Measurements from ENCODE around the gene RASA2.

Gene RASA2

DNA sequence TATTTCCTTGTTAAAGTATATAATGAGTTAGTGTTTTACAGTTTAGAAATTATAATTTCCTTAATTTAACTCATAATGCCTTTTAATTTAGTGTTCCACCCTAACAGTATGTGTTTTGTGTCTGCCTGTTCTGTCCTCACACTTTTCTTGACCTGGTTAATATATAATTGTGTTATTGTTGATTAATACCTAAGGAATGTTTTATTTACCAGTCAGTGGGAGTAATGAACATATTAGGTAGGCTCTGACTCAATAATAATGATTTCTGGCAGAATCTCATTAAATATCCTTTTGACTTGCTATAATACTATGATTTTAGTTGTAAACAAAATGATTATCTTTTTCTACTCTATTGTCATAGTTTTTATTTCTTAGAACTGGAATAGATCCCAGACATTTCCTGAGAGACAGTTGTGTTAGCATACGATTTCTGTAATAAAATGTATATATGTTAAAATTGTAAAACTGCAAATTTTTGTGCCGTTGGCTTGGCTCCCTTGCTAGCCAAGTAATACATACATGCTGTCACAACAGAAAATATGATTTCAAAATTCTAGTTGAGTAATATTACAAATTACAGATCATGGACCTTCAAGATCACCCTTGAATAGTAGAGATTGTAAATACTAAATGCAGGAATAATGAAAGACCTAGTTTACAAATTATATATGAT lies 51.9 kb downstream of the RASA2 start:
- peak; percentile 36 for DNase-seq (ENCODE audit: low read depth)

DNA sequence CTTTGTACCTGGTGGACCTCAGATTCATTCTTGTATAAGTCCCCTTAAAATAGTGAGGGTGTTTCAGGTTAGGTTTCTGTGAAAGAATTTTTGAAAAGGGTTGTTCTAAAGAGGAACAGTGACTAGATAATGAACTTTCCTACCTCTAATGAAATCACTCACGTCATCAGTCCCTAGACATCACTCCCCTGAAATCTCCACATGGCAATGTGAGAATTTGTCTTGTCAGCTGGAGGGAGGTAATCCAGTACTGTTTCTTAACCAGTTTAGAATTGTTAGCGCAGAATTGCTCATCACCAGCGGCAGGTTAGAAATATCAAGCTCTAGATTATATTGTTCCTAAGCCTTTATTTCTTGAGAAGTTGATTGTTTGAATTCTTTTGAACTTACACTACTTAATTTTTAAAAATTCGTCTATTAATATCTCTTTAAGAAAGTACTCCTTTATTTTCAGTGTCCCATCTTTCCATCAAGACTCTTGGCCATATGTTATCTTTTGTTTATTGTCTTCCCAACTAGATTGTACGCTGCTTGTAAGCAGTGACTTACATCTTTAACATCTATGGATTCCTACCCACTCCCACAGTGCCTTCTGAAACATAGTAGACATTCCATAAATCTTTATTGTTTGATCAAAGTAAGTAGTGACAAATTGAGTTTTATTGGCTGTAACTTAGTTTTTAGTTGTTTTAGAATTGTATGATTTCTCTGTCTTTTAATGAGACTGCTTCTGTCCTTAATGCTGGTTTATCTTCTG lies 52.8 kb downstream of the RASA2 start:
- DNase-seq (ENCODE audit: low read depth), result no peak

DNA sequence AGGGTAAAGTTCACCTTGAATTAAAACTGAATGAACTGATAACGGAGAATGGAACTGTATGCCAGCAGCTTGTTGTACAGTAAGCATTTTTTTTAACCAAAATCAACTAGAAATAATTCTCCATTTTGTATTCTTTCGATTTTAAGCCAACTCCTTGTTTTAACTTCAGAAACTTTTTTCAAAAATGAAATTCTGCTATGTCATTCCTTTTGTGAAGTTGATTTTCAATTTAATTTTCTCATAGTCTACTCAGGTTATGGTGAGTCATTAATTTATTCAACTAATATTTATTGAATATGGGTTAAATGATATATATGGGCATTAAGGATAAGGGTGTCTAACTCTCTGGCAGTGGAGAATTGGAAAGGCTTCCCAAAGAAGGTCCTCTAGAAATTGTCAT lies 53.7 kb downstream of the RASA2 start:
- DNase-seq (ENCODE audit: low read depth), result no peak

DNA sequence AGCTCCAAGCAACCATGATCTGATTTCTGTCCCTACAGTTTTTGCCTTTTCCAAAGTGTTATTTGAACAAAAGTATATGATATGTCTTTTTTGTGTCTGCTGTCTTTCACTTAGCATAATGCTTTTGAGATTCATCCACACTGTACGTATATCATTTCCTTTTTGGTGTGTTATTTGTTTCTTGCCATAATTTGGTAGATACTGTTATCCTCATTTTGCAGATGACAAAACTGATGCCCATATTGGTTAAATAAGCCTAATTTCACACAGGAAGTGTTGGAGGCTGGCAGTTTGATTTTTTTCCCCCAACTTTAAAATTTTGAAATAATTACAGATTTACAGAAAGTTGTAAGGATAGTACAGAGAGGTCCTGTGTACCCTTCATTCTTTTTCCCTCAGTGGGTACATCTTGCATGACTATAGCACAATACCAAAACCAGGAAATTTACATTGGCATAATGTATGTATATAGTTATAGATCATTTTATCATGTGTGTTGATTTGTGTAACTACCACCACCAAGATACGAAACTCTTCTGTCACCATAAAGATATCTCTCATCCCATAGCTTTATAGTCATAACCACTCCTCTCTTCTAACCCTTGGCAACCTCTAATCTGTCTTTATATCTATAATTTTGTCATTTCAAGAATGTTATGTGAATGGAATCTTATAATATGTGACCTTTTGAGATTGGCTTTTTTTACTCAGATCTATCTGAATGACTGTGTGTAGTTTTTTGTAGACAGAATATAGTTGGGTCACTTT lies 55.6 kb downstream of the RASA2 start:
- no peak for DNase-seq (ENCODE audit: low read depth)

DNA sequence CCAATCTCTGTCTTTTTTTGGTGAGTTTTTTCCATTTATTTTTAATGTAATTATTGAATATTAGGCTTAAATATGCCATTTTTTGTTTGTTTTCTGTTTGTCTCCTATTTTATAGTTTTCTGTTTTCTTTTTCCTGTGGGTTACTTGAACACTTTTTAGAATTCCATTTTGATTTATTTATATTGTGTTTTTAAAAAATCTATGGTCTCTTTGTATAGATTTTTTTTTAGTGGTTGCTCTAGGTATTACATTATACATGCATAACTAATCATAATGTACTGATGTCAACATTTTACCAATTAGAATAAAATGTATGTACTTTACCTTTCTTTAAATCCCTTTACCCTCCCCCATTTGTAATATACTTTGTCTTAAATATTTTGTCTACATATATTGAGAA lies 56.2 kb downstream of the RASA2 start:
- no peak for DNase-seq (ENCODE audit: low read depth)

DNA sequence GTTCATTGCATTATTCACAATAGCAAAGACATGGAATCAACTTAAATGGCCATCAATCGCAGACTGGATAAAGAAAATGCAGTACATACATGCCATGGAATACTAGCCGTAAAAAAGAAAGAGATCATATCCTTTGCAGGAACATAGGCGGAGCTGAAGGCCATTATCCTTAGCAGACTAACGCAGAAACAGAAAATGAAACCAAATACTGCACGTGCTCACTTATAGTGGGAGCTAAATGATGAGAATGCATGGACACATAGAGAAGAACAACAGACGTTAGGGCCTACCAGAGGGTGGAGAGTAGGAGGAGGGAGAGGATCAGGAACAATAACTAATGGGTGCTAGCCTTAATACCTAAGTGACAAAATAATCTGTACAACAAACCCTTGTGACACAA lies 57.9 kb downstream of the RASA2 start:
- DNase-seq (ENCODE audit: low read depth), result no peak

DNA sequence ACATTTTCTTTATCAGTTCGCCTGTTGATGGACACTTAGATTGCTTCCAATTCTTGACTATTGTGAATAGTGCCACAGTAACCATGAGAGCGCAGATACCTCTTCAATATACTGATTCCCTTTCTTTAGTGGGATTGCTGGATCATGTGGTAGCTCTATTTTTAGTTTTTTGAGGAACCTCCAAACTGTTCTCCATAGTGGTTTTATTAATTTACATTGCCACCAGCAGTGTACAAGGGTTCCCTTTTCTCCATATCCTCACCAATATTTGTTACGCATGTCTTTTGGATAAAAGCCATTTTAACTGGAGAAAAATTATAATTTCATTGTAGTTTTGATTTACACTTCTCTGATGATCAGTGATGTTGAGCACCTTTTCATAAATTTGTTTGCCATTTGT lies 59.3 kb downstream of the RASA2 start:
- no peak for DNase-seq (ENCODE audit: low read depth)

DNA sequence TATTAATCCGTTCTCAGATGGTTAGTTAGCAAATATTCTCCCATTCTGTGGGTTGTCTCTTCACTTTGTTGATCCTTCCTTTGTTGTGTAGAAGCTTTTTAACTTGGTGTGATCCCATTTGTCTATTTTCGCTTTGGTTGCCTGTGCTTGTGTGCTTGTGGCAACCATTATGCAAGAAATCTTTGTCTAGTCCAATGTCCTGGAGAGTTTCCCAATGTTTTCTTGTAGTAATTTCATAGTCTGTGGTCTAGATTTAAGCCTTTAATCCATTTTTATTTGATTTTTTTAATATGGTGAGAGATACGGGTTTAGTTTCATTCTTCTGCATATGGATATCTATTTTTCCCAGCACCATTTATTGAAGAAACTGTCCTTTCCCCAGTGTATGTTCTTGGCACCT lies 59.8 kb downstream of the RASA2 start:
- DNase-seq (ENCODE audit: low read depth), result no peak

DNA sequence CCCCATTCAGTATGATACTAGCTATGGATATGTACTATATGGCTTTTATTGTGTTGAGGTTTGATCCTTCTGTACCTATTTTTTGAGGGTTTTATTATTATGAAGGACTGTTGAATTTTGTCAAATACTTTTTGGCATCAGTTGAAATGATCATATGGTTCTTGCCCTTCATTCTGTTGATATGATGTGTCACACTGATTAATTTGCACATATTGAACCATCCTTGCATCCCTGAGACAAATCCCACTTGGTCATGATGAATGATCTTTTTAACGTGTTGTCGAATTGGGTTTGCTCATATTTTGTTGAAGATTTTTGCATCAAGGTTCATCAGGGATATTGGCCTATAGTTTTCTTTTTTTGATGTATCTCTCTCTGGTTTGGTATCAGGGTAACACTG lies 61.0 kb downstream of the RASA2 start:
- no peak for DNase-seq (ENCODE audit: low read depth)

DNA sequence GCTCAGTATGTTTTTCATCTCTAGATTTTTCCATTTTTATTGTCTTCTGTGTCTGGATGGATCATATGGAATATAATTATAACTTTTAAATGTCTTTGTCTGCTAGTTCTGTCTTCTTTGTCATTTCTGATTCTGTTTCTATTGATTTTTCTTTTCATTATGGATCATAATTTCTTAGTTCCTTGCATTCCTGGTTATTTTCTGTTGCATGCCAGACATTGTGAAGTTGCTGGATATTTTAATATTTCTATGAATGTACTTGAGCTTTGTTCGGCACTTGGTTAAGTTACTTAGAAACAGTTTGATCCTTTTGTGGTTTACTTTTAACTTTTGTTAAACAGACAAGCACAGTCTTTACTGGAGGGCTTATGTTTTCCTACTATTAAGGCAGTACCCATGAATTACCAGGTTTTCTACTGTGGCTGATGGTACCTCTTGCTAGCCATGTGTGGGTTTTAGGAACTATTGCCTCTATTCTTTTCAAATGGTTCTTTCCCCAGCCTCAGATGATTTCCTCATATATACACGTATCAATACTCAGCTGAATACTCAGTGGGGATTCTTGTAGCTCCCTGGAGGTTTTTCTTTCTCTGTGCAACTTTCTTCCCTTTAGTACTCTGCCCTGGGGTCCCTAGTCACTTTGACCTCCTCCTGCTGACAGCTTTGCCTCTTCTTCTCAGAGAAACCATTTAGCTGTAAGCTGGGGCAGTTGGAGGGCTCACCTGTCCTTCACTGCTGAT lies 64.3 kb downstream of the RASA2 start:
- no peak for DNase-seq (ENCODE audit: low read depth)

DNA sequence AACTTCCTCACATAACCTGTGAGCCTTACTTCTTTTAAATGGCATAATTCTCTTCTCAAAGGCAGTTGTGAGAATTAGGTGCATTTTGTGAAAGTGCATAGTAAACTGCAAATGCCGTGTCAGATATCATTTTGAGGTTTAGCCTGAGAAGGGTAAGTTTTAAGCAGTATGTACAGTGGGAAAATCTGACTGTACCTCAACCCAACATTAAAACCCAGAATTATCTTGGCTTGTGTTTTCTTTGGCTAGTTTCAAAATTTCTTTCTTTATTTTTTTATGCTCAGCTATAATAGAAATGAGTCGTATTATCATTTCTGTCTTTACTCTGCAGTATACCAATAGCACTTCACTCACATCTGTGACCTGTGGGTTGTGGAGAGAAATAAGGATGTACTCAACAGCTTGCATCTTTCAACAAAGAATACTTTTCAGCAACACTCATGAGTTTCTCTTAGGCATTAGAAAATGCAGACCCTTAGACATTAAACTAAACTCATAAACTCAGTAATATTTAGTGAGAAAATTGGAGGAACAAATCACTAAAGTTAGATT lies 65.7 kb downstream of the RASA2 start:
- DNase-seq (ENCODE audit: low read depth), result no peak

DNA sequence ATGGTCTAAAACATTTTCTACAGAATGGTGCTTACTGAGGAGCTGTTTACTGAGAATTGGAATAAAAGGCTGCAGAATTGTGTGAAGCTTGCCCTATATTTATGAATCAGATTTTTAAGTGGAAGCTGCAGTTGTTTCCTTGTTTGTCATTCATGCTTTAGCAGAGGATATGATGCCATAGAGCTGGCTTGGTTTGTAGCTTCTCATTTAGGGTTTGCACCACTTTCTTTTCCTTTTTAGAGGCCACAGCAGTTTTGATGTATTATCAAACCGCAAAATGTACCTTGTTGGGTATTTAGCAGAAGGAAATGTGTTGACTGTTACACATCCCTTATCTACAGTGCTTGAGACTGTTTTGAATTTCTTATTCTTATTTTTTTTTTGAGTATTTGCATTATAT lies 66.2 kb downstream of the RASA2 start:
- no peak for DNase-seq (ENCODE audit: low read depth)

DNA sequence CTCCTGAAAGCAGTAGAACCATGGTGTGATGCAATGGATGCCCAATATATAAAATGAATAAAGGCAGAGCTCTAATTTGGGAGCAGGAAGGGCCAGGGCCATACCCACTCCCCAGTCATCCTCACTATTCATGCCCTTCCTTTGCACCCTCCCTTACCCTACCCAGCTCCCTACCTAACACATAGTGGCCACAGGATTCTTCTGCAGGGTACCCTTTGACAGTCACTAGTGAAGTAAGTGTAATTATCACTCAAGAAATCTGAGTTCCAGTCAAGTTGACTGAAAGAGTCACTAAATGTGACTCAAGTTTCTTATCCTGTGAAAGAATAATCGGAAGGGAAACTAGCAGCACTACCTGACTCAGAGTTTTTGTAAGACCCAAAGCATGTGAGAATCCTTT lies 69.2 kb downstream of the RASA2 start:
- DNase-seq (ENCODE audit: low read depth), result no peak

DNA sequence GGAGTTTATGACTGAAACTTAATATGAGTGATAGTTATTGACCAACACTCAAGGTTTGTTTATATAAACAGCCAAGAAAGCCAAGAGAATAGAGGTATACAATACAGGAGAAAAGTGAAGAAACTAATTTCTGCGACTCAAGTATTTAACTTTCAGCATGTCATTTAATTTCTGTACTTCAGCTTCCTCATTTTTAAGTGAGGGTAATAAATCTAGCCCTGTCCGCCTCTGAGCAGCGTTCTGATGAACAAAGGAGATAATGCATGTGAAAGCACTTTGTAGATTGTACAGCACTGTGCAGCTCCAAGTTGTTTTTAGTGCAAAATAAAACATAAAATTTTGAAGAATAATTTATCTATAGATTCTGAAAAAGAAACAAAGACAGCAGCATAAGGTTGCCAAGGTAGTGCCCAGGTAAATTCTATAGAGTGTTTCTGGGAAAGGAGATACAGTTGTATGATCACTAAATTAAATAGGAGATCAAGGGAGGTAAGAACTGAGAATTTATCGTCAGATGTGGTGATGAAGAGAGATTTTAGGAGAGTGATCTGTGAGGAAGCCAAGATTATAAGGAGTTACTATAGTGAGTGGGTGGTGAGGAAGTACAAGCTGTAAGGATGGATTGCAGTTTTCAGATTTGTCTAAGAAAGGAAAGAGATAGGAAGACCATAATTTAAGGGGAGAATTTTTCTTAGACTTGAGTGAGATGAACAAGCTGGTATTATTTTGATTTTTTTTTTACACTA lies 71.3 kb downstream of the RASA2 start:
- DNase-seq (ENCODE audit: low read depth), result no peak

DNA sequence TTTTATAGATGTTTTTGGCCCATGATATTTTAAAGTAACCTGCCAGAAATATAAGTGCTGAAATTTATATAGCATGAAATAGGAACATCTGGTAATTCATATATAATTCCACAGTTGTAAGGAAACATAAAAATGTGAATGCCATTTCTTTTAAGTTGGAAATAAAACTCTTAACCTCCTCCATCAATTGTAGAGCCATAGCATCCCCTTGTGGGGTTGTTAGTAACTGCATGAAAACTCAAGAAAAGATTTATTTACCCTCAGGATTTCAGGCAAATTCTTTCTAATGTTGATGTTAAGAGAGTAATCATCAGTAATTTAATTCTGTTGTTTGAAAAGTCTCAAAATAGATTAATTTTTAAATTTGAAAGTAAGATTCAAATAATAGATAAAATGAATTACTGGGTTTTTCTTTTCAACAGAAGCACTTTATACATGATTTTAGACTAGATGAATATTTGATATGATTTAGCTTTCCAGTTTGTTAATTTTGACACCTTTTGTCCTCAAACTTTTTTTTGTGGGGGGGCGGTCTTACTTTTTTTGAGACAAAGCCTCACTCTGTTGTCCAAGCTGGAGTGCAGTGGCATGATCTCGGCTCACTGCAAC lies 74.7 kb downstream of the RASA2 start:
- DNase-seq (ENCODE audit: low read depth), result peak; percentile 54

DNA sequence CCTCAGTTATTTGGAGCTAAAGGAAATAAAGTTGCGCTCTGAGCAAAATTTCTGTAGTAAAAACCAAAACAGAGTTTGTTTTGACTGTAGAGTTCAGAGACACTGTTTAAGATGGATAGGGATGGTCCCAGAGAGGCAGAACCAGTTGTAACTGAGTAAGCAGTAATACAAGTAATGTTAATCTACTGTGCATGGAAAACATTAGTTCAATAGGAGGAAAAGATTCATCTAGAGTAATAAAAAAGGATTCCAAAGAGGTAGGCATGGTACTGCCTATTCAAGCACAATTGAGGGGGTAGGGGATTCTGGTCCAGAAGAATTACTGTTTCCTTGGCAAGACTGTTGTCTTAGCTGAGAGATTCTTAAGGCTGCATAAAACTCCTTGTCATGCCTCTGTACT lies 77.4 kb downstream of the RASA2 start:
- DNase-seq (ENCODE audit: low read depth), result no peak

DNA sequence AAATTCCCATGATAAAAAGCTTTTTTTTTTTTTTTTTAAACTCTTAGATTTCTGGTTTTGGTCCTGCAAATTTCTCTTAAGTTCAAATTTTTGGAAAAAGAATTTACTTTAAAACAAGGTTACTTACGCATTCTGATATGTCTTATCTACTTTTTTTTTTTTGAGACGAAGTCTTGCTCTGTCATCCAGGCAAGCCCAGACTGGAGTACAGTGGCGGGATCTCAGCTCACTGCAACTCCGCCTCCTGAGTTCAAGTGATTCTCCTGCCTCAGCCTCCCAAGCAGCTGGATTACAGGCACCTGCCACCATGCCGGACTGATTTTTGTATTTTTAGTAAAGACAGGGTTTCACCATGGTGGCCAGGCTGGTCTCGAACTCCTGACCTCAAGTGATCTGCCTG lies 83.2 kb downstream of the RASA2 start:
- DNase-seq (ENCODE audit: low read depth), result no peak

DNA sequence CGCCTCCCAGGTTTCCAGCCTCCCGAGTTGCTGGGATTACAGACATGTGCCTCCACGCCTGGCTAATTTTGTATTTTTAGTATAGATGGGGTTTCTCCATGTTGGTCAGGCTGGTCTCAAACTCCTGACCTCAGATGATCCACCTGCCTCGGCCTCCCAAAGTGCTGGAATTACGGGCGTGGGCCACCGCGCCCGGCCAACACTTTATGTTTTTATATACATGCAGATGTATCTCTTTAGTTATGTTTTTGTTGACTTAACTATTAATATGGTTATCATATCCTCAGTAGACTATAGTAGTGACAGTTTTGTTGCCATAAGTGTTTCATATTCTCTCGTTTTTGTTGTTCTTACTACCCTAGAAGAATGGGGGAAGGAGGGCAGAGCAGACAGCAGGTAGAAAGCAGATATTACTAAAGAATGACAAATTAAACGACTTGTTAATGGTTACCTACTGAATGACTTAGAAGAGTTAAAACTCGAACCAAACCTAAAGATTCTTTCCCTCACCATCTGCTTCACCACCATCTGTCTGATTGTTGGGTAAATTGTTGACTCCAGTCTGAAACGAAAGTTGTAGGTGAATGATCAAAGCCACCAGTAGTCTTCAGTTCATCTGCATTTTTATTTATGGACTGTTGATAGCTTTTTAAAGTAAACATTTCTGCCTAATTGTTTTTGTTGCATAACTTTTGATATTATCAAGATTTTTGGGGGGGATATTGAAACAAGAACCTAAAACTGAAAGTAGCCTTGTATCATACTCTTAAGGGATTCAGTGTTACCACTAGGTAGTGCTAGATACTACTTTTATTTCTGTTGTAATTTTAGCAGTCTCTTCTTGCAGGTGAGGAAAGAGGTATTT lies 89.3 kb downstream of the RASA2 start:
- DNase-seq (ENCODE audit: low read depth), result no peak

DNA sequence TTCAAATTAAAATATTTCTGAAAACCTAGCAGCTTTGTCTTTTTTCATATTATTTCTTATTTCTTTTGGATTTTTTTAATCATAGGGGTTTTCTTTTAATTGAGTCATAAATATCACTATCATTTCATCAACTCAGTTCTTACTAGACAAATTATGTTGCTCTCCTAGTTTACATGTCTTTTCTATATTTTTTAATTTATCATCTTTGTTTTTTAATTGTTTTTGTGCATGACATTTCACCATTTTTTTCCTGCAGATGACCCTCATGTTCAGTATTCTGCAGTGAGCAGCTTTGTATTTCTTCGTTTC lies 89.9 kb downstream of the RASA2 start:
- no peak for DNase-seq (ENCODE audit: low read depth)

Measured in fibroblast of gingiva (primary cell).